ENCODE measurements around the gene SASH1.
"Not testable (repeated sequence)": the region's sequence is repeated elsewhere in the genome, so short reads cannot be mapped to it uniquely, and the experiment has no call there.

The SASH1 gene

DNA sequence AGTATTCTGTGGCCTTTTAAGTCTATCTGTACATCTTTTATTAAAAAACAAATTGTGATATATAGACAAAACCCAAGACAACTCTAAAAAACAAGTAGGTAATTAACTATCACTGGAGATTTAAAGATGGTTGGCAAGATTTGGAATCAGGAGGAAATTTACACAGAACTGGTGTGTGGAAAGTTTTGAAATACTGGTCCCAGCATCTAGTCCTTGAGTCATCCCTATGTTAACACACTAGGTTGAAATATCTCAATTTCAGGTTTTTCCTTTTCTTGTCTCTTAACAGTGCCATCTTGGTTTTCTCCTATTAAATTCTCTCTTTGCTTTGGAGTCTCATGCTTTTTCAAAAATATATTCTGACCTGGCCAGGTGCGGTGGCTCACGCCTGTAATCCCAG lies 27.5 kb downstream of the SASH1 start:
- no peak for DNase-seq

DNA sequence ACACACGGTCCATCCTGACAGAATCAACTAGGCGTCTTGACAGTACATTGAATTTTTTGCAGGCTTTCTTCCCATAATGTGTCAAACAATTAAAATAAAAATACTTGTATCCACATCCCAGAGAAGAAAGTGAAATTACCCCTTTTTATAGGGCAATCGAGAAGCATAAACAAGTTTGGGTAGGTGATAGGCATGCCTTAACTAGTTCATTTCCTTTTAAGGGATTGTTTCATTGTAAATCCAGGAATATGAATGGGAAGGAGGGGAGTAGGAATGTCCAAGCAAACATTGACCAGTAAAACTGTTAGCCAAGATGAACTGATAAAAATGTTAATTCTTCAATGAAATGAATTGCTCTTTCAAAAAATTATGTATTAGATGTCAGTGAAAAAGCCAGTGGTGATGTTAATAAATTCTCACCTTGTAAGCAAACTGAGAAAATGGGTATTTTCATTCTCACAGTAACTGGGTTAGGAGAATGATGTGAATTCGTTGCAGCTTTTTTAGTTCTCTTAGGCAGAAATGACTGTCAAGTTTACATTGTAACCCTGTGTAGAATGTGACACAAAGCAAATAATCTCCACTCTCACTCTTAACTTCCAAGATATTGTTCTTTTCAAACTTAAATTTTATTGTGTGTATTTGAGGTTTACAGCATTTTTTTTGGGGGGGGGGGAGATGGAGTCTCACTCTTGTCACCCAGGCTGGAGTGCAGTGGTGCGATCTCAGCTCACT lies 31.6 kb downstream of the SASH1 start:
- DNase-seq, result no peak

DNA sequence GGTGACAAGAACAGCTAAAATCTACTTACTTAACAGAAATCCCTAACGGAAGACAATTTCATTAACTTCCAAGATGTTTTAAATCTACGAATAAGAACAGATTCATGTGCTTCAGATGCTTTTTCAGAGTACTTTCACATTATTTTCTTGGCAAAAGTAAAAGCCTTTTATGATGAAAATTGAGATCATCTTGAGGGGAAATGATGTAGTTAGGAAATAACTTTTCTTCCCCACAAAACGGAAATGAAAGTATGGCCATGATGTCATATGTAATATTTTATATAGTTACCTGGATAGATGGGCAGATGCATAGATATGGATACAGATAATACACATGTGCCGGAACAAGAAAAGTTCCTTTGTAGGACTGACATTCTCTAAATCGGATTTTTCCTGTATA lies 32.8 kb downstream of the SASH1 start:
- DNase-seq, result no peak

DNA sequence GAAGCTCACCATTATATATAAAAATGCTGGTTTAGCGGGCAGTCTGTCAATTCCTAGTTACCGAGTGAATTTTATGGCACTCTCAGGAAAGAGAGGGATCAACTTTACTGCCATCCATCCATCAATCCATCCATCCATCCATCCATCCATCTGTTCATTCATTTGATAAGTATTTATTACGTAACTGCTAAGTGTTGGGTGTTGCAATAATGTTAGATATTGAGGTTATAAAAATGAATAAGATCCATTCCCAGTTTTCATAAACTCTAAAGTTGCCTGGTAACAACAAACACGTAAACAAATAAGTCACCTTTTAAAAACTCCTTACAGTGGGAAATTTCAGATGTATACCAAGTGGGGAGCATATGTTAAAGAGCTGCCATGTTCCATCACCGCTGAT lies 36.8 kb downstream of the SASH1 start:
- no peak for DNase-seq

DNA sequence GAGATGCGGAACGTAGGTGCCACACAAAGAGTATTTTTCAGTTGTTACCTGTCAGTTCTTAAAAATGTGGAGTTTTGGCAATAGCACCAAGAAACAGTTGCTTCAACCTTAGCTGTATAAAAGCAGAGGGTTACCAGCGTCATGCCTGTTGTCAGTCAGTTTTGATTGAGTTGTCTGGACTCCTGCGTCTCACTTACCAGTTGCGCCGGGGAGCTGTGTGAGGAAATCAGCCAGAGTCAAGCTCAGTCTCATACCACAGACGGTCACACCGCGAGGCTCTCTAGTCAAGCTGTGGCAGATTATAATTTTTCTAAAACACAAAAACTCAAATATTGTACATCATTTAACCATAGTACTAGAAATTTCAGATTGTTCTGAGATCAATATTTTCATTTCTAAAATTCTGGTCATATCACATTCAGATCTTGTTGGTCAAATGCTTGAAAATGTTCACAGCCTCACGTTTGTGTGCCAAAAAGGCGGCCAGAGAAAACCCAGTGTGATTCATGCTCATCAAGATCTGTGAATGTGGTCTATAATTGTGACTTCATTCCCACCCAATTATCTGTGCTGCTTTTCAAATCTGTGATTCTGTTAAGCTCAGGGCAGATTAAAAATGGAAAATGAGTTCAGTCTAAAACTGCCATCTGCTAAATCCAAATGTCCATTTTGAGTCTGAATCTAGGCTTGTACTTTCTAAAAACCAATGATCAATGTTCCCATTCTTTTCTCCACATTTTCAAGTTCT lies 37.5 kb downstream of the SASH1 start:
- no peak for DNase-seq

DNA sequence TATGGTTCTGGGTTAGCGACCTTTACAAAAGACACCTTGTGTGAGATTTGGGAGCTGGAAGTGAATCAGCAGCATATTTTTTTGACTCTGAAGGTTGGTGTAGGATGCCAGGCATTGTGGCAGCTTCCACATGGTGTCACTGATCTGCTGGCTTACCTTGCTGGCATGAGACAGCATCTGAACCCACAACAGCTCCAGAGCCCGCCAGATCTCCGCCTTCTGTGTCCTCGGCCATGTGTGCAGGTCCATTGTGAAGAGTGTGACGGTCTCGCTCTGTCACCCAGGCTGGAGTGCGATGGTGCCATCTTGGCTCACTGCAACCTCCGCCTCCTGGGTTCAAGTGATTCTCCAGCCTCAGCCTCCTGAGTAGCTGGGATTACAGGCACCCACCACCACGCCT lies 39.4 kb downstream of the SASH1 start:
- DNase-seq, result not testable (repeated sequence)

DNA sequence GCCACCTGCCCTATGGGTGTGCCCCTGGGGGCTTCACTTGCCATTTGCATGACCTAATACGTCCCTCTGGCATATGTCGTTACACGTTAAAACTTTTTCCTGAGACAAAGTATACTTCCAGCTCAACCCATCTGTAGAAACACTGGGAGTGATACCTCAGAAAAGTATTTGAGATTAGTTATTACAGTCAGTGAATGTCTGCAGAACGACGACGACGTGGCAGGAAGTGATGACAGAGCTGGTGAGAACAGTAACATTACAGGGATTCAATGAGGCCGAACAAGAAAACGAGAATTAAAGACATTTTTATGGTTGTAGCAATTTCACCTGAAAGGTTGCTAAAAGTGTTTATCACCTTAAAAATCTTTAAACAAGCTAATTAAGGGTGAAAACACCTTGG lies 40.2 kb downstream of the SASH1 start:
- DNase-seq, result no peak

DNA sequence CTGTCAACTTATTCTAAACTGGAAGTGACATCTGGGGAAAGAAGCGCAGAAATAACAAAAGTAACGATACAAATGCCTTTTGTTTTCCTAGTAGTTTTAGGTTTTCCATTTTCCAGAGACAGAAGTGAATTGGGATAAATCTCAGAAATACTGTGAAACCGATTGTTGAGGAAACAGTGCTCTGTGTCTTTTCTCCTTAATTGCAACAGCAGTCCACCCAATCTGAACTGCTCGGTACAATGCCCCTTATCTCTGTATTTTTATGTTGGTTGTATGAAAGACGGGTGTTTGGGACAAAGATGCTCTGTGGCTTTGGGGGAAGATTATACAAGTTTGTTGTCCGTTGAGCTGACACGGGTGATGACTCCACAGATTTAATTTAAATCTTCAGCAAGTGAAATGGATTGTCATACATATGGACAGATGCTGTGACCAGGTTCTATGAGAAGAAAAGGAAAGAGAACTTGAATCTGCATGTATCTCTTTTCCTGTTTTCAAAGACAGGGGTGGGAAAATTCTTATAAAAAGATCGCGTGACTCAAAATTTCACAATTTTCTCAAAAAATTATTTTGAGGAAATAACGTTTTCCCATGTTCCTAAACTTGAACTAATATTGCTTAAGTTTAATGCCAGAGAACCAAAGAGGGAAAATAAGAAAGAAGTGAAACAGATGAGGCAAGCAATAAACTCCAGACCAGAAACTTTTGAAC lies 41.2 kb downstream of the SASH1 start:
- DNase-seq, result no peak

DNA sequence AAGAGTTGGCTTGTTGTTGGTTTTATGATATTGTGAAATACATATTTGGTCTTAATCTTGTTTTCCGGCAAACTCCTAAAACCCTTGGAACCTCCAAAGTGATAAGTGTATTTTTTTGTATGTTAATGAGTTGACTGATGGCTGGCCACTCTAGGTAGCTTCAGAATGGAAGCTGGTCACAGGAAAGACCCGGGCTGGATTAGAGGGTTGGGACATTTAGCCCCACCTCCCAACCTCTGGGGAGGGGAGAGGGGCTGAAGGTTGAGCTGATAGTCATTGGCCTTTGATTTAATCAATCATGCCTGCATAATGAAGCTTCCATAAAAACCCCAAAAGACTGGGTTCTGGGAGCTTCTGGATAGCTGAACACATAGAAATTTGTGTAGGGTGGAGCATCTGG lies 42.7 kb downstream of the SASH1 start:
- DNase-seq, result no peak

DNA sequence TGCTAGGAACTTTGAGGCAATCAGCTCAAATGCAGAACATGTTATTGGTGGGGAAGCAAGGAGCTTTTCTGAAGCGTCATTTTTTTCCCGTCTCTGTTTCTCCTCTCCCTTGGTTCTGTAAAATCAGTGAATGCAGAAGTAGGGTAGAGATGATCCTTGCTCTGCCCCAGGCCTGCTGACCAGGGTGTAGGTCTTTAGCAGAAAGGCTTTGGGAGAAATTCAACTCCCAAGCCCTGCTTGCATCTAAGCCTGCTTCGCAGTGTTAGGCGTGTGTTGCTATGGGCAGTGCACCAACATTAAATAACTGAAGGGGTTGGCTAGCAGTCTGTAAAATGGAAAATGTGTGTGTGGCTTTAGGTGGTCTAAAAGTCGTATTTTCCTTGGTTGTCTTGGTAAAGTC lies 45.9 kb downstream of the SASH1 start:
- DNase-seq, result no peak

DNA sequence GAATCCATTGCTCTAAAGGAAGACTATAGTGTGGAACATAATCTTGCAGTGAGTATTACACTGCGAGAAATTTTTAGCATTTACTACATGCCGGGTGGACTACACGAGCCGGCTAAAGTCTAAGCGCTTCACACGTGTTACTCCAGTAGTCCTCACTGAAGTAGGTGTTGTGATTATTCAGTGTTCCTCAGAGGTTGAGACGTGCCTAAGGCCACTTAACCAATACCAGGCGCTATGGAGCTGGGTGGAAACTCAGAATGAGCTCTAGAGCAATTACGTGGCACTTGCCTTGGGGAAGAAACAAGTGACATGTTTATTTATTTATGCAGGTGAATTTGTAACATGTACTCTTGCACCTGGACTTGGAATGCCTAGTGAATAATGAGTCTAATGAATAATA lies 46.4 kb downstream of the SASH1 start:
- no peak for DNase-seq

DNA sequence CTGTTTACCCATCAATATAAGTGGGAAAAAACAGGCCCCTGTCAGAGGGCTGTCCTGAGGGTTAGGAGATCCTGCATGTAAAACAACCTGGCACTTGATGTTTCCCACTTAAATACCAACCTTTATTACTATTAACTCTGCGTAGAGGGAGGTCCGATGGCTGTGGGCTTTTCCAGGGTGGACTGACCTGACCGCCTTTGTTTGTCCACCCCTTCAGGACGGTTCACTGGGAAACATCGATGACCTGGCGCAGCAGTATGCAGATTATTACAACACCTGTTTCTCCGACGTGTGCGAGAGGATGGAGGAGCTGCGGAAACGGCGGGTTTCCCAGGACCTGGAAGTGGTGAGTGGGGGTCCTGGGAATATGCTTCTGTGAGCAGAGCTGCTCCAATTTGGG lies 47.3 kb downstream of the SASH1 start:
- DNase-seq, result no peak

DNA sequence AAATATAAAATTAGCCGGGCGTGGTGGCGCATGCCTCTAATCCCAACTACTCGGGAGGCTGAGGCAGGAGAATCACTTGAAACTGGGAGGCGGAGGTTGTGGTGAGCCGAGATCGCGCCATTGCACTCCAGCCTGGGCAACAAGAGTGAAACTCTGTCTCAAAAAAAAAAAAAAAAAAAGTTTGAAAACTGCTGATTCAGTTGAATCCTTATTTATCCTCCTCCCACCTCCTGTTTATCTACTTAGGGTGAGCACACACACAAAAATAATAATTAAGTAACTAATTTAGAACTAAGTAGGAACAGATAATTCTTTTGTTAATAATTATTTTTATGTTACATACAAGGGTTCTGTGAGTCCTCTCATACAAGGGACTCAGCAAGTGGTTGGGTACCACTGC lies 49.5 kb downstream of the SASH1 start:
- not testable (repeated sequence) for DNase-seq

DNA sequence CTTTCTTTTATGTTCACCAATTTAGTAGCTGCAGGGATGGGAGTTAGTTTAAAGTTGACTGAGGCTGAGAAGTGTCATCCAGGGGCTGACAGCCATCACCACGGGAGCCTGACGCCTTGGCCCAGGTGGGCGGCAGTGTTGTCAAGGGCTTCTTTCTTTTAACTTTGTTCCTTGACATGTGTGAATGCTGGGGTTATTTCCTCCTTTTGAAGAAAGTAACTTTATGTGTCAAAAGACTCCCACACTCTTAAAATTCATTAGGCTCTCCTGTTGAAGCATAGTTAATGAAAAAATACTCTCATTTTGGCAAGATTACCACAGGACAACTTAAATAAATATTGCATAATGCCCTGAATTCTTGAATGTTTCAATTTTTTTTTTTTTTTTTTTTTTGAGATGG lies 50.0 kb downstream of the SASH1 start:
- no peak for DNase-seq

DNA sequence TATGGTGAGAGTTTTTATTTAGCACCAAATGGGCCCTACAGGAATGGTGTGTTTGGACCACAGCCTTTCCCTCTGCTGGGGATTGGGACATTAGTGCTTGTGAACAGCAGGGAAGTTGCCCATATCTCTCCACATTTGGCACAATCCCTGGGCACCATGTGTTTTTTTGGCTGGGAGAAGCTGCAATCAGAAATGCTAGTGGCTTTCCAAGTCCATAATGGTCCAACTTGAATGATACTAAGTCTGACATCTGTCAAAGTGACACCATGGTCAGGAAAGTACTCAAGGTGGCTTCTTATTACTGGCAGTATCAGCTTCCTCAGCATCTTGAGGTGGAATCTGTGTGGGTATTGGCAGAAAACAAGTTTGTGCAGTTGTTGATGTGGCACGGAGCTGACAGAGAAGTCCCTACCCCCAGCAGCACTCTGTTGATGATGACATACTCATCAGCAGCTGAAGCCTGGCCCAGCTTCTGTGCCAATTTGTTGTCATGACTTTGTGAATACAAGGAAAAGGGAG lies 53.0 kb downstream of the SASH1 start:
- no peak for DNase-seq

DNA sequence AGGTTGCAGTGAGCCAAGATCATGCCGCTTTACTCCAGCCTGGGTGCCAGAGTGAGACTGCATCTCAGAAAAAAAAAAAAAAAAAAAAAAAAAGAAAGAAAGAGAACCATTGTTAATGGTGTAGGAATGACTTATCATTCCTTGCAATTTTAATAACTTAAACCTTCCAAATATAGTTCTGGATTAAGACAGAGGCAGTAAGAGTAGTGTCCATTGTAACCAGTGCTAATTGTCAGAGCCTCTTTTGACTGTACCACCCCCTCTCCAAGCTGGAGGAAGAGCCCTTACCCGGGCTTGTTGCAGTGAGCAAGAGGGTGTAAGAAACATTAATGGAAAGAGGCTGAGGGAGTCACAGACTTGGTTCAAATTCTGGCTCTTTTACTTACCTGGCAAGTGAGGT lies 53.8 kb downstream of the SASH1 start:
- DNase-seq, result no peak

DNA sequence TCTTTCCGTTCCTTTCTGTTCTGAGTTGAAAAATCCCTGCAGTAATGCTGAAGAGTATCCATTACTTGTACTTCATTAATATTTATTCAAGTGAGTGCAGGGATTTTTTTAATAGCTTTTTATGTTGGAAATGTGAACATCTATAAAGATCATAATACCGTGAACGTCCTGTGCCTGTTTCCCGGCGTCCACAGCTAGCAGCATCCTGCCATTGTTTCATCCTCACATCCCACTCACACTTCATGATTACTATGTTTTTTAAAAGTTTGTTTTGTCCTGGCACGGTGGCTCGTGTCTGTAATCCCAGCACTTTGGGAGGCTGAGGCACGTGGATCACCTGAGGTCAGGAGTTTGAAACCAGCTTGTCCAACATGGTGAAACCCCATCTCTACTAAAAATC lies 54.3 kb downstream of the SASH1 start:
- no peak for DNase-seq

DNA sequence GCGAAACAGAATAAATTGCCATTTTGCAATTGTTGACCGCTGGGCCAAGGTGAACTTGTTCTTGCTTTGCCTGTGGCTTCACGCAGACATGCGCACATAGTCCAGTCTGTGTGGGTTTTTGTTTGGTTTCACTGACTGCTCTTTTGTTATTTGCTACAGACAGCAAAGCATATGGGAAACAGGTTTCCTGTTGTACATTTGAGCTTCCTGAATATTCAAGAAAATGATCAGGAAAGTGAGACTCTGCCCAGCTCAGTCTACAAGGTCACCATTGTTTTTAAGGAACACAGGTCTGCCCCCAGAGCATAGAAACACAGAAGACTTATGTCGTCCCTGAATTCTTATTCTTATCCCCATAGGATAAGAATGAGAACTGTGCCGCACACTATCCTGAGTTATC lies 55.6 kb downstream of the SASH1 start:
- DNase-seq, result no peak

DNA sequence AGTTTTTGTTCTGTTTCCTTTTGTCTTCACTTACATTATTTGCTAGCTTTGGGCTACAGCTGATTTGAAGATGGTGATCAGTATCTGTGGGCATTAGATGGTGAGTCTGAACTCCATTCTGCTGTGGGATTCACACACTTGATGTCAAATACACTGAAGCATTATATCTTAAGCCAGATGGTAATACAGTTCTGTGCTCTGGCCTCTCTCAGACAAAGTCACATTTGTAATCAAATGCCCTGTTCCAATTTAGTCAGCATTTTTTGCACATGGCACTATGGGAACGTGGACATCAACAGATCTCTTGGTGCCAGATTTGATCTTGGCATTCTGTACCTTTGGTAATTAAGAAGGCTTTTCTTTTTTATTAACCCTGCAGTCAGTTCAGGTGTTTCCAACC lies 56.0 kb downstream of the SASH1 start:
- DNase-seq, result no peak

DNA sequence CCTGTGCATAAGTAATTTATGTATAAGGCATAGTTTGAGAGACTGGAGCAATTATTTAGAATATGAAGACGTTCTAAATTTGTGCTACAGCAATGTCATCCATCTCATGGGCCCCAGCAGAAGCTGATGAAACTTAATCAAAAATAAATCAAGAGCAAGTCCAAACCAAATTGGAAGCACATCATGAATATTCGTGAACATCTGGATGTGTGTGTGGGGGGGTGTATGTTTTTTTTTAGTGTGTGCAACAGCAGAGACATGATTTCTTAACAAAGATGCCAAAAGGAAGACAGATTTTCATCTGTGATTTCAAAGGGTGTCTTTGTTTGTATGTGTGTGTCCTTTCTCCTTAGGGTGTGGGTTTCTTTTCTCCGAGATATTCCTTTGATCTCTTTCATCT lies 58.9 kb downstream of the SASH1 start:
- DNase-seq, result no peak

DNA sequence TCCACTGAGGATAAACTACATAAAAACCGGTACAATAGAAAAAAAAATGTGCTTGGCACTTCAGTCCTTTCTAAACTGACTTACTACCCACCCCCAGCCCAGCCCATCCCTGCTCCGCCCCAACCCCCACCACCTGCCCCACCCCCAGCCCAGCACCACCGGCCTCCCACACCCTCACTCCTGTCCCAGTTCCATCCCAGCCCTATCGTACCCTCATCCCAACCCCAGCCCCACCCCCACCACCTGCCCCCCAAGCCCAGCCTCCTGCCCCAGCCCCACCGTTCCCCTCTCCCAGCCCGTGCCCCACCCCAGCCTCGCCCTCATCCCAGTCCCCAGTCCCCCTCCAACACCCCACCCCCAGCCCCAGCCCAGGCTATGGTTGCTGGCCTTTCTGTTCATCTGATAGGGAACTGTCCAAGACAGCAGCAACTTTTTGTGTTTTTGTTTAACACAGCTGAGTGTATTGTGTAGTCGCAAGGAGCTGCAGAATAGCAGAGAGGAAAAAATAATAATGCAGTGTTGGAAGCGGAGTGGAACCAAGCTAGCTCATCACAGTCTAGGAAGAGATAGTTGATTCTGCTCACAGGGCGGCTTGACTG lies 61.9 kb downstream of the SASH1 start:
- no peak for DNase-seq

DNA sequence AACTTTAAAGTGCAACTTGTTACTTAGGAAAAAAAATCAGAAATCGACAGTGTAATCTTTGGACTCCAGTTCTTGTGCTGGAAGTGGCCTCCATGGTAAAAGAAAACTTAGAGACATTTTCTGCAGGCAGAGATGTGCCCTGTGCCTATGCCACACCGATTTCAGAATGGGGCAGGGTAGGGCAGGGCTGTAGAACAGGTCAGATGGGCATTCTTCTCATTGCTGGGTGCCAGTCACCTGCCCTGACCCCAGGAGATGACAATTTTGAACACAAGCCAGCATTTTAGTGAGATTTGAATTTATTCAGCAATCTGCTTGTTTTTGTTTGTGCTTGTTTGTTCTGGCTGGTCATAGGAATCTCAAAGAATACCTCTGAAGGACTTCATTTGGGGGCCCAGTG lies 63.3 kb downstream of the SASH1 start:
- no peak for DNase-seq

DNA sequence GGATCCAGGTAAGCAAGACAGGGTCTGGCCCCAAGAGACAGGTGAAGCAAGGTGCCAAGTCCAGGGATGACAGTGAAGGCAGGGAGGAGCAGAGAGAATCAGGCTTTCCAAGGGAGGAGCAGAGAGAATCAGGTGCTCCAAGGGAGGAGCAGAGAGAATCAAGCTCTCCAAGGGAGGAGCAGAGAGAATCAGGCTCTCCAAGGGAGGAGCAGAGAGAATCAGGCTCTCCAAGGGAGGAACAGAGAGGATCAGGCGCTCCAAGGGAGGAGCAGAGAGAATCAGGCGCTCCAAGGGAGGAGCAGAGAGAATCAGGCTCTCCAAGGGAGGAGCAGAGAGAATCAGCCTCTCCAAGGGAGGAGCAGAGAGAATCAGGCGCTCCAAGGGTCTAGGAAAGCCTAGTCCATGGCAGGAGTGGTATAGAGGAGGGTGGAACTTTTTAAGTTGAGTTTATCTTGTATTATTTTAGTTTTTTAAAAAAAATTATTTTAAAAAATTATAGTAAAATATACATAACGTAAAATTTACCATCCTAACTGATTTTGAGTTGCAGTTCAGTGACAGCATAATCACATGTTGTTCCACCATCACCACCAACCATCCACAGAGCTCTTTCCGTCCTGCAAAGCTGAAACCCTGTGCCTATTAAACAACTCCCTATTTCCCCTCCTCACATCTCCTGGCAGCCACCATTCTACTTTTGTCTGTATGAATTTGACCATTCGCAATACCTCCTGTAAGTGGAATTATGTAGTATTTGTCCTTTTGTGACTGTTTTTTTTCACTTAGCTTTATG lies 64.1 kb downstream of the SASH1 start:
- no peak for DNase-seq
